ENCODE measurements around the gene MAGI2. TPM values are rescaled to one million over a fixed set of nuclear protein-coding genes. Genes with fewer than 3 reads are reported as not detected.

The MAGI2 gene
- total and polyA plus RNA-seq, 2 donors (not counting 3 experiments of a cell fraction or from before 2014, with no cell fraction given) = 0.28 to 6.0 TPM

DNA sequence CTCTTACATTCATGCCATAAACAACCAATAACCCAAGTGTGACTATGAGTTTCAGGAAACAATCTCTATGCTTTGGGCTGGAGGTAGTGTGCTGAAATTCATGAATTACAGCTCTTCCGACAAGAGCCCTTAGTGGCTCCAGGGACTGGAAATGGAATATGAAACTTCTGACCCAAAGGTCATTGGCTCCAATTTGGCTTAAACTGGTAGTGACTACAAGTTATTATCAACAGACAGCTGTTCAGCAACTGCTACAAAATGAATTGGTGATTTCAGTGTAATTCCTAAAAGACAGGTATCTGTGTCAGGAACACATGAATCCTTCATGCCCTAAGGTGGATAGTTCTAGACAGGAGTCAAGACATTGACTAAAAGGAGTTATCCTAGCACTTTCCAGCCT, 909.5 kb downstream of the MAGI2 start:
- FAIRE-seq (no peak), DNase-seq (ENCODE audit: low read depth, low spot score) (no peak)
- Histone ChIP-seq H3K4me2 (ENCODE audit: insufficient read depth, low read length) (no peak overlapping the region), H4K20me1 (replicated peaks; ENCODE audit: control insufficient read depth, extremely low read depth, insufficient read depth, low read length) (no peaks in the 10 kb centered on the region), H3K9me1 (replicated peaks; ENCODE audit: control insufficient read depth, extremely low read depth, insufficient read depth, low read length) (no peaks in the 10 kb centered on the region), H3K9ac (replicated peaks; ENCODE audit: extremely low read depth, insufficient read depth, low read length) (no peak overlapping the region), H3K27me3 (ENCODE audit: control insufficient read depth in 2 of 2, insufficient read depth in 2 of 2, low read length in 2 of 2) (no peaks in the 10 kb centered on the region), H3K79me2 (ENCODE audit: control insufficient read depth, insufficient read depth, low read length) (no peaks in the 10 kb centered on the region), H2AFZ (ENCODE audit: low read depth, low read length) (no peak overlapping the region), H3K4me1 (ENCODE audit: control insufficient read depth, extremely low read depth, insufficient read depth, low read length) (no peaks in the 10 kb centered on the region), H3K9me3 (replicated peaks; ENCODE audit: control insufficient read depth, insufficient read depth, low read length) (no peaks in the 10 kb centered on the region), H3K4me3 (replicated peaks in 1 of 3; ENCODE audit: insufficient read depth in 1 of 3, low read depth in 1 of 3, low read length in 3 of 3) (no peak overlapping the region), H3K27ac (ENCODE audit: insufficient read depth, low read depth, low read length) (no peak overlapping the region), H3K36me3 (ENCODE audit: control insufficient read depth in 2 of 2, extremely low read depth in 1 of 2, insufficient read depth in 2 of 2, low read length in 2 of 2) (no peaks in the 10 kb centered on the region)
- dilution Hi-C loops (cut with MboI; ENCODE audit: extremely low pct_ligation_motif_present, low sequenced_read_pairs) = no loop called here
- CTCF ChIA-PET = no interaction called here
- no TSS peak for BruUV-seq (replicated peaks)
- intact Hi-C loops (cut with micrococcal nuclease) = no loop called here
- POLR2A ChIA-PET = no interaction called here
- TF ChIP-seq MYC (IDR thresholded peaks at IDR 0.05; ENCODE audit: low read depth, low read length) (no peak), GATA2 (IDR thresholded peaks at IDR 0.05; ENCODE audit: insufficient read depth, insufficient read length, low read depth, low read length) (no peak), JUN (IDR thresholded peaks at IDR 0.05; ENCODE audit: borderline replicate concordance, insufficient read depth, insufficient read length, low read depth) (no peak), POLR2A (IDR thresholded peaks at IDR 0.05; ENCODE audit: low read depth, low read length) (no peak), EZH2 (IDR thresholded peaks at IDR 0.05; ENCODE audit: borderline replicate concordance, low read depth, low read length, severe bottlenecking) (no peak), POLR2AphosphoS5 (IDR thresholded peaks at IDR 0.05; ENCODE audit: insufficient read depth, low read depth, low read length) (no peak), FOS (IDR thresholded peaks at IDR 0.05; ENCODE audit: borderline replicate concordance, insufficient read depth, low read length) (no peak)
- TF ChIP-seq, protein P1, sequence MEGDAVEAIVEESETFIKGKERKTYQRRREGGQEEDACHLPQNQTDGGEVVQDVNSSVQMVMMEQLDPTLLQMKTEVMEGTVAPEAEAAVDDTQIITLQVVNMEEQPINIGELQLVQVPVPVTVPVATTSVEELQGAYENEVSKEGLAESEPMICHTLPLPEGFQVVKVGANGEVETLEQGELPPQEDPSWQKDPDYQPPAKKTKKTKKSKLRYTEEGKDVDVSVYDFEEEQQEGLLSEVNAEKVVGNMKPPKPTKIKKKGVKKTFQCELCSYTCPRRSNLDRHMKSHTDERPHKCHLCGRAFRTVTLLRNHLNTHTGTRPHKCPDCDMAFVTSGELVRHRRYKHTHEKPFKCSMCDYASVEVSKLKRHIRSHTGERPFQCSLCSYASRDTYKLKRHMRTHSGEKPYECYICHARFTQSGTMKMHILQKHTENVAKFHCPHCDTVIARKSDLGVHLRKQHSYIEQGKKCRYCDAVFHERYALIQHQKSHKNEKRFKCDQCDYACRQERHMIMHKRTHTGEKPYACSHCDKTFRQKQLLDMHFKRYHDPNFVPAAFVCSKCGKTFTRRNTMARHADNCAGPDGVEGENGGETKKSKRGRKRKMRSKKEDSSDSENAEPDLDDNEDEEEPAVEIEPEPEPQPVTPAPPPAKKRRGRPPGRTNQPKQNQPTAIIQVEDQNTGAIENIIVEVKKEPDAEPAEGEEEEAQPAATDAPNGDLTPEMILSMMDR (IDR thresholded peaks at IDR 0.05; ENCODE audit: extremely low read depth in 1 of 2, insufficient read depth in 1 of 2, low read depth in 1 of 2, low read length in 2 of 2) = no peak
- TF ChIP-seq, protein P2, sequence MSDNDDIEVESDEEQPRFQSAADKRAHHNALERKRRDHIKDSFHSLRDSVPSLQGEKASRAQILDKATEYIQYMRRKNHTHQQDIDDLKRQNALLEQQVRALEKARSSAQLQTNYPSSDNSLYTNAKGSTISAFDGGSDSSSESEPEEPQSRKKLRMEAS (IDR thresholded peaks at IDR 0.05; ENCODE audit: insufficient read depth, insufficient read length) = no peak
